Heart left ventricle (tissue), 16 donors: ENCODE data around the gene UEVLD. TPM values are rescaled to one million over a fixed set of nuclear protein-coding genes. Genes with fewer than 3 reads are reported as not detected.

Source experiments
- ATAC-seq, 4 donors: fragments of 200-7000 bp; cut with Tn5 transposase; one replicate each; pipeline ENCODE4 v1.9.1; 2020 to 2022; ENCODE audit warnings: moderate library complexity in 4 of 4, mild to moderate bottlenecking in 3 of 4, moderate number of reproducible peaks in 1 of 4
- DNase-seq, 5 donors: peaks; one replicate each; pipeline ENCODE4 v3.0.0-alpha.2; 2020
- H3K27ac ChIP-seq, 12 donors: fragments of 200-600 bp; sonication (generic) in 4 of 12; one replicate each; pipeline versions ENCODE4 v1.5.0 to v1.8.0; 2016 to 2022; ENCODE audit warnings: mild to moderate bottlenecking in 2 of 12
- H3K27me3 ChIP-seq, 9 donors: fragments of 200-600 bp; sonication (generic) in 2 of 9; one replicate each; pipeline versions ENCODE4 v1.5.1 to v1.8.0; 2016 to 2022; ENCODE audit warnings: mild to moderate bottlenecking in 3 of 9
- H3K36me3 ChIP-seq, 9 donors: fragments of 200-600 bp; sonication (generic) in 2 of 9; one replicate each; pipeline versions ENCODE4 v1.5.0 to v1.8.0; 2018 to 2022; ENCODE audit warnings: mild to moderate bottlenecking in 2 of 9
- H3K4me1 ChIP-seq, 12 donors: fragments of 200-600 bp; sonication (generic) in 4 of 12; one replicate each; pipeline versions ENCODE4 v1.5.0 to v1.8.0; 2016 to 2022; ENCODE audit warnings: mild to moderate bottlenecking in 3 of 12
- H3K4me3 ChIP-seq, 12 donors: fragments of 200-600 bp; sonication (generic) in 4 of 12; one replicate each; pipeline versions ENCODE4 v1.5.0 to v1.8.0; 2017 to 2022; ENCODE audit warnings: mild to moderate bottlenecking in 9 of 12, moderate library complexity in 4 of 12
- H3K9me3 ChIP-seq, 12 donors: fragments of 200-600 bp; sonication (generic) in 4 of 12; one replicate each; pipeline versions ENCODE4 v1.5.0 to v1.8.0; 2016 to 2022; ENCODE audit warnings: mild to moderate bottlenecking in 1 of 12
- POLR2A ChIP-seq, 2 donors: fragments of 450-650 bp; IDR thresholded peaks; one replicate each; pipeline ENCODE4 v1.6.1; 2017; ENCODE audit warnings: antibody characterized with exemption in 2 of 2, mild to moderate bottlenecking in 2 of 2, moderate library complexity in 2 of 2
- WGBS, 4 donors: extraction: QIAGEN DNeasy Blood & Tissue Kit in 2 of 4; methylation state at CpG; one replicate each; pipeline versions ENCODE4 v1.1.5 to v1.1.7; 2013 to 2018; 5-methylcytosine and 5-hydroxymethylcytosine counted together
- intact Hi-C, 10 donors: fragments of 100-400 bp; cut with DNase I; formaldehyde crosslinking; loops; one replicate each; pipeline versions ENCODE4 v1.11.1 to v1.14.2; 2022
- polyA plus RNA-seq, 2 donors: library from polyadenylated mRNA; stranded (reverse); fragments of 200-250 nt; gene quantifications; one replicate each; pipeline ENCODE4 v1.2.3, GENCODE V29; 2013
- total RNA-seq, 9 donors: library from RNA; depleted of rRNA in 2 of 9; stranded (reverse); fragments of >200 nt in 2 of 9; fragmentation: NEBNext Ultra II Directional in 3 of 9; extraction: Animal tissue kit (Norgen Biotek cat#: 25700) in 3 of 9; gene quantifications; one replicate each; pipeline versions ENCODE4 v1.1.0 to v1.2.4, GENCODE V29; 2016 to 2023
- TF ChIP-seq, protein P1 (sequence below), 12 donors: fragments of 200-600 bp; sonication (generic) in 4 of 12; IDR thresholded peaks; one replicate each; pipeline versions ENCODE4 v1.5.0 to v1.8.0; 2018 to 2022; ENCODE audit warnings: antibody characterized with exemption in 12 of 12, mild to moderate bottlenecking in 5 of 12
- donor health status: ischemic (EF 13 %, LVEDD 7.1; RV severe dilation, severe dysfunction).
- donor health status: healthy with polysubstance abuse.
- donor health status: DM: no; HTN: yes; CAD: no.
- donor health status: DM: no; HTN: no; CAD: no.
- donor health status: ischemic (EF 25% LVEDD 6.9; RV normal size, moderate dysfunction).
- donor health status: ischemic (EF 25% LVEDD 5.7; RV mildly dilated, moderate dysfunction).
- donor health status: healthy.
- donor health status: DM: yes; HTN: yes; CAD: no.
- donor health status: ischemic (EF 35%, LVEDD 5.7; RV mildly dilated, moderate dysfunction).
- donor health status: nonischemic (EF 11% LVEDD 7.7; RV severe dilation, severe dysfunction).
- donor health status: DM: yes; HTN: yes; CAD: no.
- donor health status: PGD.
- donor health status: ischemic (EF 29% LVEDD 5.4; RV normal size, mild dysfunction).
- donor health status: nonischemic (EF 23%, LVEDD 6.1; RV moderate dilation, normal function).

UEVLD gene
- total and polyA plus RNA-seq, 11 donors: 4.3 to 37.8 (median 20.2) TPM

DNA sequence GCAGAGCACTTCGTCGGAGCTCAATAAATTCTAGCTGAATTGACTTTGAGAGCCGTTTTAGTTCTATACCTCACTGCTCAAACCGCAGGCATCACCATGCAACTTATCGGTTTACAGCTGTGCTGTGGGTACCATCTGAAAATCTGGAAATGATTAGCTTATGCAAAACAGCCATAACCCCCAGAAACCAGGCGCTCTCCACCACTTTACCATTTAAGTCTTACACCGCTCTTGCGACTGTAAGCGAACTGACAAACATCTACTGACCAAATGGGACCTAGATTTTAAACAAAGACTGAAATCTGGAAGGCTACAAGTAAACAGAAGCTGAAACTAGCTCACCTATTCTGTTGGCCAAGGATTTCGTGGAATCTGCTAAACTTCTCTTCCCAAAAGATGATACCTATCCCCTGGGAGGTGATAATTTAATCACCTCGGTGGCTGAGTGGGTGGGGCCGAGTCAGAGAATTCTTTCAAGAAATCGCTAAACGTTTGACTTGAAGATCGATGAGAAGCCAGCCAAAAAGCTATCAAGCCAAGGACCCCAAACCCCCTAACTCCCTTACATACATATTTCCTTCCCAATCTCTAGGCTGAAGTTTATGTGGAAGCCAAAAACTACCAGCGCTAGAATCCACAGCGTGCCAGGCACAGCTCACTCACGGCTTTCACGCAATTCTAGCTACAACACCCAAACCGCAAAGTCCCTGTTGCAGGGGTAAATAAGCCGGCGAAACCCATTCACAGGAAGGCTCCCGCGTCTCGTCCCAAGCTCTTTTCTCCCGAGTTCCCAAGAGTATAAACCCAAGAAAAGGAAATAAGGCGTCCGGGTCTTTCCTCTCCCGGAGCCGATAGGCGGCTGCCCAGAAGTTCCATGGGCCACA lies 45.0 kb upstream of the UEVLD start:
- Histone ChIP-seq H3K4me1 (peaks cover 0 to 23% (median 16%) of the 10 kb centered on the region in 12 donors), H3K36me3 (peaks cover 0 to 6% (median 0%) of the 10 kb centered on the region in 9 donors), H3K9me3 (no peaks in the 10 kb centered on the region), H3K27me3 (no peaks in the 10 kb centered on the region), H3K27ac (peak overlapping the region; percentile 89 to 97 (median 94)), H3K4me3 (peak overlapping the region; percentile 72 to 99 (median 93))
- intact Hi-C loops: loop anchor here (1.0 to 10.0 kb wide), 16 partner anchors 41 to 319 kb away; partner anchors contain the start of genes UEVLD (in 5 of the 10), GTF2H1 (in 4 of the 10), HPS5 (in 4 of the 10) and TMEM86A (in 2 of the 10)
- DNase-seq (no peak), ATAC-seq (no peak)
- 7 to 16% (median 10%) methylated on average over 22 to 31 of the region's 31 CpGs for WGBS, 4 donors
- no peak for TF ChIP-seq POLR2A (IDR thresholded peaks at IDR 0.05)
- TF ChIP-seq, protein P1, sequence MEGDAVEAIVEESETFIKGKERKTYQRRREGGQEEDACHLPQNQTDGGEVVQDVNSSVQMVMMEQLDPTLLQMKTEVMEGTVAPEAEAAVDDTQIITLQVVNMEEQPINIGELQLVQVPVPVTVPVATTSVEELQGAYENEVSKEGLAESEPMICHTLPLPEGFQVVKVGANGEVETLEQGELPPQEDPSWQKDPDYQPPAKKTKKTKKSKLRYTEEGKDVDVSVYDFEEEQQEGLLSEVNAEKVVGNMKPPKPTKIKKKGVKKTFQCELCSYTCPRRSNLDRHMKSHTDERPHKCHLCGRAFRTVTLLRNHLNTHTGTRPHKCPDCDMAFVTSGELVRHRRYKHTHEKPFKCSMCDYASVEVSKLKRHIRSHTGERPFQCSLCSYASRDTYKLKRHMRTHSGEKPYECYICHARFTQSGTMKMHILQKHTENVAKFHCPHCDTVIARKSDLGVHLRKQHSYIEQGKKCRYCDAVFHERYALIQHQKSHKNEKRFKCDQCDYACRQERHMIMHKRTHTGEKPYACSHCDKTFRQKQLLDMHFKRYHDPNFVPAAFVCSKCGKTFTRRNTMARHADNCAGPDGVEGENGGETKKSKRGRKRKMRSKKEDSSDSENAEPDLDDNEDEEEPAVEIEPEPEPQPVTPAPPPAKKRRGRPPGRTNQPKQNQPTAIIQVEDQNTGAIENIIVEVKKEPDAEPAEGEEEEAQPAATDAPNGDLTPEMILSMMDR (IDR thresholded peaks at IDR 0.05): no peak

DNA sequence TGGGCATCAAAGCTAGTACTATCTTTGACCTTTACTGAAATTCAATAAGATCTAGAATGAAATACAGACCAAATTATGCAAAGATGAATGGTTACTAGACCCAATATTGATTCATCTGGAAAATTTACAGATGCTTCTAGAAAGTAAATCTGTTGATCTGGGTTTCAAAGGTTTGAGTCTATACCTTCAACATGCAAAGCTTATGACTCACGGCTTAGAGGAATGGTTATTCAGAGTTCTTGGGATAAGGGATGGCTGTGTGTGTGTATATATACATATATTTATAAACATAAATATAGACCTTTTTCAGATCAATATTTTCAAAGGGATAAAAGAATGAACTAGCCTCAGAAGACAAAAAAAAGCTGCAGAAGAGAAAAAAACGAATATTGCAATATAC lies 44.3 kb upstream of the UEVLD start:
- TF ChIP-seq POLR2A (IDR thresholded peaks at IDR 0.05): no peak
- TF ChIP-seq, protein P1 (IDR thresholded peaks at IDR 0.05): no peak
- H3K4me1 ChIP-seq: peaks cover 0 to 25% (median 18%) of the 10 kb centered on the region in 12 donors
- H3K27me3 ChIP-seq: no peaks in the 10 kb centered on the region
- H3K27ac ChIP-seq: no peak overlapping the region
- peak overlapping the region in 10 of 12 donors; percentile 72 to 99 (median 93) for H3K4me3 ChIP-seq
- ATAC-seq: no peak
- 50 to 56% (median 53%) methylated on average over 2 of the region's 2 CpGs for WGBS, 4 donors
- intact Hi-C loops: loop anchor here in 8 of 10 donors (5.0 to 10.0 kb wide), 9 partner anchors 41 to 318 kb away; partner anchors contain the start of genes GTF2H1 (in 3 of the 8), HPS5 (in 3 of the 8) and UEVLD (in 3 of the 8)
- H3K9me3 ChIP-seq: no peaks in the 10 kb centered on the region
- no peak for DNase-seq
- H3K36me3 ChIP-seq: peaks cover 0 to 6% (median 0%) of the 10 kb centered on the region in 9 donors

DNA sequence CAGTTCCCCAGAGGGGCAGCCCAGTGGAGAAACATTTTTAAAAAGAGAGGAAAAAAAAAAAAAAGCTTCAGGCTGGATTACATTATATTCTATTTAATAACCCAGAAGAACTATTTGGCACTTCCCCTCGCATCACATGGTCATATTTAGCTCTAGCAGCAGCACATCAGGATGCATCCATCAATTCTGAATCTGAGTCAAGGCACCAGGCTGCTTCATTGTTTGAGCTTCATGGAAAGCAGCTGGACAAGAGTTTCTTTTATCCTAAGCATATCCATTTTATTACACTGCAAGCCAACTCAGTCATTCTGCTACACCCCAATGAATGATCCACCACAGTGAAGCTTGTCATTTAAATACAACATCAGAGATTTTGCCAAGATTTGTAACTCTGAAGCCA lies 35.6 kb upstream of the UEVLD start:
- Histone ChIP-seq H3K27ac (no peak overlapping the region), H3K27me3 (no peaks in the 10 kb centered on the region), H3K9me3 (peaks cover 0 to 3% (median 0%) of the 10 kb centered on the region in 12 donors), H3K36me3 (no peaks in the 10 kb centered on the region), H3K4me3 (no peak overlapping the region), H3K4me1 (peaks cover 0 to 22% (median 9%) of the 10 kb centered on the region in 12 donors)
- intact Hi-C loops: no loop called here
- no peak for ATAC-seq
- no peak for TF ChIP-seq POLR2A (IDR thresholded peaks at IDR 0.05)
- TF ChIP-seq, protein P1 (IDR thresholded peaks at IDR 0.05): no peak
- WGBS, 4 donors: 85 to 93% (median 87%) methylated on average over 1 of the region's 1 CpG
- DNase-seq: no peak

DNA sequence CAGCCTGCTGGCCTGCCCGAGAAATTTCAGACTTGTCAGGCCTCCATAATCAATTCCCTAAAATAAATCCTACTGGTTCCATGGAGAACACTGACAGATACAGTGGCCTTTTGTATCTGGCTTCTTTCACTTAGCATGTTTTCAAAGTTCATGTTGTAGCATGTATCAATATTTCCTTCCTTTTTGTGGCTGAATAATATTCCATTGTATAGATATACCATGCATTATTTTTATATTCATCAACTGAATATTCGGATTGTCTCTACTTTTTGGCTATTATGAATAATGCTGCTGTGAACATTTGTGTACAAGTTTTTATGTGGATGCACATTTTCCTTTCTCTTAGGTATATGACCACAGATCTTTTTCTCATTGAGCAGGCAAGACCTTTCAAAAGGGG lies 35.2 kb upstream of the UEVLD start:
- intact Hi-C loops: no loop called here
- no peaks in the 10 kb centered on the region for H3K36me3 ChIP-seq
- peaks cover 0 to 23% (median 14%) of the 10 kb centered on the region in 12 donors for H3K4me1 ChIP-seq
- no peak overlapping the region for H3K4me3 ChIP-seq
- no peak overlapping the region for H3K27ac ChIP-seq
- peaks cover 0 to 3% (median 0%) of the 10 kb centered on the region in 12 donors for H3K9me3 ChIP-seq
- DNase-seq: no peak
- 97 to 100% (median 99%) methylated on average over 2 of the region's 2 CpGs for WGBS, 4 donors
- no peaks in the 10 kb centered on the region for H3K27me3 ChIP-seq
- ATAC-seq: no peak
- TF ChIP-seq, protein P1 (IDR thresholded peaks at IDR 0.05): no peak
- no peak for TF ChIP-seq POLR2A (IDR thresholded peaks at IDR 0.05)
